Loucy (cell line): ENCODE data around the gene CCDC144A.
"Not testable (repeated sequence)": the region's sequence is repeated elsewhere in the genome, so short reads cannot be mapped to it uniquely, and the experiment has no call there.

ENCODE experiments used
- H2AFZ ChIP-seq: fragments of 200-600 bp; sonication (generic); 2 replicates; pipeline ENCODE4 v1.6.0; 2016; ENCODE audit warnings: antibody characterized with exemption, mild to moderate bottlenecking, low read length, moderate library complexity
- H3F3A ChIP-seq: fragments of 200-600 bp; 2 replicates; pipeline ENCODE4 v1.6.0; 2016; ENCODE audit warnings: antibody characterized with exemption, low read depth, mild to moderate bottlenecking
- H3K27me3 ChIP-seq: fragments of 200-600 bp; sonication (generic); 2 replicates; pipeline ENCODE4 v1.6.1; 2014; ENCODE audit warnings: low read length, mild to moderate bottlenecking; ENCODE audit not compliant: insufficient read depth, poor library complexity, severe bottlenecking
- H3K36me3 ChIP-seq: fragments of 200-600 bp; sonication (generic); 2 replicates; pipeline ENCODE4 v1.6.1; 2016; ENCODE audit warnings: low read length; ENCODE audit not compliant: insufficient read depth
- H3K4me1 ChIP-seq: fragments of 200-600 bp; sonication (generic); 2 replicates; pipeline ENCODE4 v1.5.1; 2014; ENCODE audit warnings: low read length, mild to moderate bottlenecking; ENCODE audit not compliant: insufficient read depth, poor library complexity, severe bottlenecking
- H3K4me2 ChIP-seq: fragments of 200-600 bp; sonication (generic); 2 replicates; pipeline ENCODE4 v1.6.0; 2014; ENCODE audit warnings: antibody characterized with exemption, low read length, low read depth, mild to moderate bottlenecking; ENCODE audit not compliant: poor library complexity, severe bottlenecking
- H3K4me3 ChIP-seq: fragments of 200-600 bp; sonication (generic); 2 replicates; pipeline ENCODE4 v1.5.1; 2014; ENCODE audit warnings: low read length, mild to moderate bottlenecking, mixed read lengths; ENCODE audit not compliant: poor library complexity, severe bottlenecking
- H3K79me2 ChIP-seq: fragments of 200-600 bp; sonication (generic); 2 replicates; pipeline ENCODE4 v1.6.1; 2014; ENCODE audit warnings: low read length; ENCODE audit not compliant: insufficient read depth
- H3K9ac ChIP-seq: fragments of 200-600 bp; sonication (generic); 2 replicates; pipeline ENCODE4 v1.6.0; 2014; ENCODE audit warnings: mild to moderate bottlenecking, low read depth, low read length, moderate library complexity; ENCODE audit not compliant: poor library complexity, severe bottlenecking
- H3K9me2 ChIP-seq: fragments of 200-600 bp; sonication (generic); replicated peaks from 2 replicates; pipeline ENCODE4 v1.6.1; 2016; ENCODE audit warnings: low read depth, low read length, mixed read lengths
- H3K9me3 ChIP-seq: fragments of 200-600 bp; sonication (generic); 2 replicates; pipeline ENCODE4 v1.6.1; 2014; ENCODE audit warnings: mild to moderate bottlenecking, antibody characterized with exemption, low read length, low read depth; ENCODE audit not compliant: insufficient read depth
- H4K20me1 ChIP-seq: fragments of 200-600 bp; sonication (generic); 2 replicates; pipeline ENCODE4 v1.6.0; 2014; ENCODE audit warnings: antibody characterized with exemption, low read length, mild to moderate bottlenecking; ENCODE audit not compliant: insufficient read depth, poor library complexity, severe bottlenecking

Gene CCDC144A

GRCh38 chr17:16773146-16773522 lies 83.1 kb downstream of the CCDC144A start:
- H3K9me3 ChIP-seq, H3K9ac ChIP-seq, H3K4me3 ChIP-seq, H3K4me1 ChIP-seq, H3K27me3 ChIP-seq, H2AFZ ChIP-seq, H4K20me1 ChIP-seq, H3K9me2 ChIP-seq, H3F3A ChIP-seq, H3K4me2 ChIP-seq, H3K36me3 ChIP-seq, H3K79me2 ChIP-seq: not testable (repeated sequence)

- not testable (repeated sequence) for H3K9me3 ChIP-seq, H3K4me1 ChIP-seq
Measured at GRCh38 chr17:16787851-16788250, 97.8 kb downstream of the CCDC144A start.

GRCh38 chr17:16788889-16789536 lies 99.0 kb downstream of the CCDC144A start:
- H3K27me3 ChIP-seq, H3K79me2 ChIP-seq, H4K20me1 ChIP-seq, H3K4me2 ChIP-seq, H3K4me3 ChIP-seq, H2AFZ ChIP-seq, H3K9me3 ChIP-seq, H3K9me2 ChIP-seq, H3K36me3 ChIP-seq, H3K9ac ChIP-seq, H3F3A ChIP-seq, H3K4me1 ChIP-seq: not testable (repeated sequence)

More at GRCh38 chr17:16787851-16788250, 97.8 kb downstream of the CCDC144A start:
- H3K9me2 ChIP-seq, H3K27me3 ChIP-seq, H4K20me1 ChIP-seq, H2AFZ ChIP-seq, H3K79me2 ChIP-seq, H3K4me2 ChIP-seq, H3F3A ChIP-seq, H3K36me3 ChIP-seq, H3K4me3 ChIP-seq, H3K9ac ChIP-seq: not testable (repeated sequence)

- not testable (repeated sequence) for H3K36me3 ChIP-seq, H3K9ac ChIP-seq, H3K79me2 ChIP-seq, H3F3A ChIP-seq, H3K27me3 ChIP-seq, H3K4me1 ChIP-seq, H3K4me3 ChIP-seq, H3K4me2 ChIP-seq, H2AFZ ChIP-seq, H3K9me3 ChIP-seq, H4K20me1 ChIP-seq, H3K9me2 ChIP-seq
Measured at GRCh38 chr17:16789622-16790021, 99.6 kb downstream of the CCDC144A start.

GRCh38 chr17:16790313-16790871 lies 100.4 kb downstream of the CCDC144A start:
- H3K9me2 ChIP-seq, H3K4me2 ChIP-seq, H3K79me2 ChIP-seq, H3K4me3 ChIP-seq, H3F3A ChIP-seq, H3K4me1 ChIP-seq, H3K36me3 ChIP-seq, H3K9me3 ChIP-seq, H4K20me1 ChIP-seq, H3K9ac ChIP-seq, H2AFZ ChIP-seq, H3K27me3 ChIP-seq: not testable (repeated sequence)

GRCh38 chr17:16794215-16794614 lies 104.2 kb downstream of the CCDC144A start:
- H3K27me3 ChIP-seq, H3K79me2 ChIP-seq, H4K20me1 ChIP-seq, H3K4me2 ChIP-seq, H3F3A ChIP-seq, H3K4me3 ChIP-seq, H3K36me3 ChIP-seq, H3K9me2 ChIP-seq, H3K9me3 ChIP-seq, H3K4me1 ChIP-seq, H3K9ac ChIP-seq: not testable (repeated sequence)
- 0 out of 2 replicates have a peak overlapping the region, but pooled peaks have one; percentile 12 for H2AFZ ChIP-seq

- H3K27me3 ChIP-seq, H3F3A ChIP-seq: not testable (repeated sequence)
Measured at GRCh38 chr17:16795894-16796293, 105.9 kb downstream of the CCDC144A start.

More at GRCh38 chr17:16795894-16796293, 105.9 kb downstream of the CCDC144A start:
- not testable (repeated sequence) for H3K9me2 ChIP-seq, H3K79me2 ChIP-seq, H3K9me3 ChIP-seq, H2AFZ ChIP-seq, H3K4me1 ChIP-seq, H4K20me1 ChIP-seq, H3K9ac ChIP-seq, H3K4me2 ChIP-seq, H3K36me3 ChIP-seq, H3K4me3 ChIP-seq
